BE2C (cell line): ENCODE measurements around the gene CAMTA1.

Source experiments
- DNase-seq: peaks from one replicate; pipeline ENCODE4 v3.0.0-alpha.2; 2020
- H3K27me3 ChIP-seq: fragments of 250-450 bp; sonication (Bioruptor Pico); 2 replicates; pipeline ENCODE4 v1.5.1; 2020; ENCODE audit warnings: mild to moderate bottlenecking
- H3K36me3 ChIP-seq: fragments of 250-450 bp; sonication (Bioruptor Pico); 2 replicates; pipeline ENCODE4 v1.5.1; 2020; ENCODE audit warnings: mild to moderate bottlenecking
- H3K4me1 ChIP-seq: fragments of 250-450 bp; sonication (Bioruptor Pico); 2 replicates; pipeline ENCODE4 v1.5.1; 2020
- H3K4me3 ChIP-seq: 2 replicates; pipeline ENCODE4 v1.5.1; 2011; ENCODE audit warnings: low read depth, low read length
- H3K9me3 ChIP-seq: fragments of 250-450 bp; sonication (Bioruptor Pico); 2 replicates; pipeline ENCODE4 v1.5.1; 2020
- CTCF ChIP-seq: IDR thresholded peaks from 2 replicates; pipeline ENCODE4 v1.5.1; 2012; ENCODE audit warnings: mild to moderate bottlenecking, low read depth, low read length

The CAMTA1 gene

DNA sequence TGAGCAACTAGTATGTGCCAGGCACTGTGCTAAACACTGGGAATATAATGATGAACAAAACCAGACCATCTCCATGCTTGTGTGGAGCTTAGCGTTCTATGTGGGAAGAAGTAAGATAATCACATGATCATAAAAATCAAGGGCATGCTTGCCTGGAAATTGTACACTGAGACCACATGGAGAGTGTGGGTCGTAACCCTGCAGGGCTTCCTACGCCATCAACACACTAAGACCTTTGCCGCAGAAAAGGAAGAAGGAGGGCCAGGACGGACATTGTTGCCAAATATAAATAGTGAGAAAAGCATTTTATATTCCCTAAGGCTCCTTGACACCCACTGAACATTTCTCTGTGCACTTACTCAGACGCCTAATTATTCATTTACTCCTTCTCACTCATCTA, 597.7 kb downstream of the CAMTA1 start:
- TF ChIP-seq CTCF: no peak
- DNase-seq: no peak
- no peaks in the 10 kb centered on the region for H3K9me3 ChIP-seq
- H3K27me3 ChIP-seq: no peaks in the 10 kb centered on the region
- 0 out of 2 replicates have a peak, but pooled peaks cover 2% of the 10 kb centered on the region for H3K4me1 ChIP-seq
- H3K4me3 ChIP-seq: no peak overlapping the region
- no peaks in the 10 kb centered on the region for H3K36me3 ChIP-seq

DNA sequence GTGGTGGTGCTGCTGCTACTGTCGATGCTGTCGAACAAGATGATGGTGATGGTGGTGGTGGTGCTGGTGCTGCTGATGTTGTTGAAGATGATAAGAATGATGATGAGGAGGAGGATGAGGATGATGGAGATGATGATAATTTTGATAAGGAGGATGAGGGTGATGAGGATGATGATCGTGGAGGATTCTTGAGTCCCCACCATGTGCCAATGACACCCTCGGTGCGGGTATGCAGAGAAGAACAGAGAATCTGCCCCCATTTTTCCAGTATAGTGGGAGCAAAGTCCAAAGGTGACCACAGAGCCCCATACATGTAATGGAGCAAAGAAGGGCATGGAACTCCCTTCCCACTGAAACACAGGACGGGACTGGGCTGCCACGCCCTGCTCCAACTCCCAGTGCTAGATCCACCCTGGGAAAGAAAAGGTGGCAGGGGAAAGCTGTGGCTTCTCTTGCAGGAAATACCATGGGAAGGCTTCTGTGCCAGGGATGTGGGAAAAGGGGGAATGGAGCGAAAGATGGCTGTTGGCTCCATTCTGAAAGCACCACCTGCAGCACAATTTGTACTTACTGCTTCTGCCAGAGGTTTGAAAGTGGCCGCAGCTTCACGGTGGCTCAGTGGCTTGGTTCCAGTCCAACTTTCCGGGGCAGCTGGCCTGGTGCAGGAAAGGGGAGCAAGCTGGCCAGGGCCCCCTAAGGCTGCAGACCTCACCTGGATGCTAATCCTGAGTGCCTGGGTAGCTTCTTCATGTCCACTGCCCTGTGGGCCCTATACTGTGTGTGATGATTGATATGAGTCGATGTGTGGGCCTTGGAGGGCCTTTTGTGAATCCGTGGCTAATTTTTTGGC, 598.6 kb downstream of the CAMTA1 start:
- no peaks in the 10 kb centered on the region for H3K9me3 ChIP-seq
- no peak for DNase-seq
- H3K36me3 ChIP-seq: no peaks in the 10 kb centered on the region
- H3K4me1 ChIP-seq: peaks cover 9% of the 10 kb centered on the region
- no peak overlapping the region for H3K4me3 ChIP-seq
- no peak for TF ChIP-seq CTCF
- no peaks in the 10 kb centered on the region for H3K27me3 ChIP-seq

- Histone ChIP-seq H3K9me3 (no peaks in the 10 kb centered on the region), H3K36me3 (no peaks in the 10 kb centered on the region), H3K27me3 (no peaks in the 10 kb centered on the region), H3K4me3 (no peak overlapping the region), H3K4me1 (peaks cover 15% of the 10 kb centered on the region)
- DNase-seq: no peak
- no peak for TF ChIP-seq CTCF
Observed at GRCh38 chr1:7384679-7385078, 599.4 kb downstream of the CAMTA1 start.

DNA sequence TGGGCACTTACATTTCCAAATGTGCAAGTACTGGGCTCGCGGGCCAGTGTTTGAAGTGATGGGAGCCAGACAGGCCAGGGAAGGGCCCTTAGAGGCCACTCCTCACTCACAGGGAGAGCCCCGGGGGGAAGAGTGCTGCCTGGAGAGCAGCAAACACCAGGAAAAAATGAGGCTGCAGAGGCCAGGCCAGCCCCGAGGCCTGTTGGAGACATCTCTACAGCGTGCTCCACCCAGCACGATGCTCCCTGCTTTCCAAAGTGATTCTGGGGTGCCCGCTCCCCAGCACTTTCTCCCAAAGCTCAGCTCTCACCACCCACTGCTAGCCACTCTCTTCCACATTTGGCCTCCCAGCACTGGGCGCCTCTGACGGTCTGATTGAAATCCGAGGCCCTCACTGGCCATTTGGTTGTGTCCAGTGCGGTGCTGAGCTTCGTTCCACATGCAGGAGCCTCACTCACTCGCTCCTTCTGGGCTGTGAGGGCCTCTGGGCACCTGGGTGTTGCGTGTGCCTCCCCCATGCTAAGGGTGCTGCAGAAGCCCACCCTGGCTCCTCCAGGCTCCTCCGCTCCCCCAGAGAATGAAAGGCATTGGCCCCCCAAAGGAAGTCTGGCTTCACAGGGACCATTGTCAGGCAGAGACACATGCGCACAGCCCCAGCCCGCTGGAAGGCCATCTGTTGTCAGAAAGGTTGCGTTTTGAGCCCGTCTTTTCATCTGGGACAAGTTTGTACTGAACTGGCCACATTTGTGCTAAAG, 600.4 kb downstream of the CAMTA1 start:
- DNase-seq: no peak
- H3K27me3 ChIP-seq: no peaks in the 10 kb centered on the region

DNA sequence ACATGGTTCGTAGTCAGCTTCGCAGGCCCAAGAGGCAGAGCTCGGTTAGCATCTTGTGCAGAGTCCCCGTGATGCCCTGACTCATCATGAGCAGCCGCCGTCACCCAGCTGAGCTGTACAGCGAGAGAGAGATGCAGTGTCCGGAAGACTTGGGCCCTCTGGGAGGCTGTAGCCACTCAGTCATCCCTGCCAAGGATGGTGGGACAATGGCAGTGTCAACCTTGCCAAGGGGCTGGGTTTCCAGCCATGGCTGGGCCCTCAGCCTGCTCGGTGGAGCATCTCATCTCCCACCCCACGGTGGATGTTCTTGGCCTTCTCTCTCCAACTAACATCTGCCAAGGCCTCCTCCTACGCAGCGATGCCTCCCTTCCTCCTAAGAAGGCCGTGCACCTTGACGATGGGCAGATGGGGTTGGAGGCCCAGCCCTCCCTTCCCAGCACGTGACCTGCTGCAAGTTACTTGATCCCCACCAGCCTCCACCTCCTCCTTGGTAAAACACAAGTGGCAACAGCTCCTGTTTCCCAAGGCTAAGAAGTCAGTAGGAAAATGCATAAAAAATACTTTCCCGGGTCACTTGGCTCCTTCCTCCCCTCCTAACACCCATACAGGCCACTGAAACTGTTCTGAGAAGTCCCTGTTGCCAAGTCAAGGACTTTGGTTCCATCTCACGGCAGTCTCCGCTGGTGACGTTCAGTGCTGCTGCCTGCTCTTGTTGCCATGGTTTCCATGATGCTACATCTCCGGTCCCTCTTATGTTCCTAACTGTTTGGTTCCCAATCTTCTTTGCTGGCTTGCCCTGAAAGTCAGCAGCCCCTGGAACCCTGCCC, 601.2 kb downstream of the CAMTA1 start:
- Histone ChIP-seq H3K27me3 (no peaks in the 10 kb centered on the region), H3K4me3 (no peak overlapping the region), H3K36me3 (no peaks in the 10 kb centered on the region), H3K9me3 (no peaks in the 10 kb centered on the region), H3K4me1 (peaks cover 14% of the 10 kb centered on the region)
- TF ChIP-seq CTCF: no peak
- no peak for DNase-seq

More for the DNA sequence above, 600.4 kb downstream of the CAMTA1 start:
- Histone ChIP-seq H3K9me3 (no peaks in the 10 kb centered on the region), H3K4me1 (peaks cover 14% of the 10 kb centered on the region), H3K36me3 (no peaks in the 10 kb centered on the region), H3K4me3 (no peak overlapping the region)
- TF ChIP-seq CTCF: no peak
